ENCODE results near the gene DAPK1.
"Not testable (repeated sequence)": the region's sequence is repeated elsewhere in the genome, so short reads cannot be mapped to it uniquely, and the experiment has no call there.

The DAPK1 gene

DNA sequence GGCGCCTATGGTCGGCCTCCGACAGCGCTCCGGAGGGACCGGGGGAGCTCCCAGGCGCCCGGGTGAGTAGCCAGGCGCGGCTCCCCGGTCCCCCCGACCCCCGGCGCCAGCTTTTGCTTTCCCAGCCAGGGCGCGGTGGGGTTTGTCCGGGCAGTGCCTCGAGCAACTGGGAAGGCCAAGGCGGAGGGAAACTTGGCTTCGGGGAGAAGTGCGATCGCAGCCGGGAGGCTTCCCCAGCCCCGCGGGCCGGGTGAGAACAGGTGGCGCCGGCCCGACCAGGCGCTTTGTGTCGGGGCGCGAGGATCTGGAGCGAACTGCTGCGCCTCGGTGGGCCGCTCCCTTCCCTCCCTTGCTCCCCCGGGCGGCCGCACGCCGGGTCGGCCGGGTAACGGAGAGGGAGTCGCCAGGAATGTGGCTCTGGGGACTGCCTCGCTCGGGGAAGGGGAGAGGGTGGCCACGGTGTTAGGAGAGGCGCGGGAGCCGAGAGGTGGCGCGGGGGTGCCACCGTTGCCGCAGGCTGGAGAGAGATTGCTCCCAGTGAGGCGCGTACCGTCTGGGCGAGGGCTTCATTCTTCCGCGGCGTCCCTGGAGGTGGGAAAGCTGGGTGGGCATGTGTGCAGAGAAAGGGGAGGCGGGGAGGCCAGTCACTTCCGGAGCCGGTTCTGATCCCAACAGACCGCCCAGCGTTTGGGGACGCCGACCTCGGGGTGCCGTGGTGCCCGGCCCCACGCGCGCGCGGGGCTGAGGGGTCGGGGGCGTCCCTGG, 561 bp downstream of the DAPK1 start:
- DNase-seq (ENCODE audit: low spot score) (peak; percentile 26), FAIRE-seq (no peak)

DNA sequence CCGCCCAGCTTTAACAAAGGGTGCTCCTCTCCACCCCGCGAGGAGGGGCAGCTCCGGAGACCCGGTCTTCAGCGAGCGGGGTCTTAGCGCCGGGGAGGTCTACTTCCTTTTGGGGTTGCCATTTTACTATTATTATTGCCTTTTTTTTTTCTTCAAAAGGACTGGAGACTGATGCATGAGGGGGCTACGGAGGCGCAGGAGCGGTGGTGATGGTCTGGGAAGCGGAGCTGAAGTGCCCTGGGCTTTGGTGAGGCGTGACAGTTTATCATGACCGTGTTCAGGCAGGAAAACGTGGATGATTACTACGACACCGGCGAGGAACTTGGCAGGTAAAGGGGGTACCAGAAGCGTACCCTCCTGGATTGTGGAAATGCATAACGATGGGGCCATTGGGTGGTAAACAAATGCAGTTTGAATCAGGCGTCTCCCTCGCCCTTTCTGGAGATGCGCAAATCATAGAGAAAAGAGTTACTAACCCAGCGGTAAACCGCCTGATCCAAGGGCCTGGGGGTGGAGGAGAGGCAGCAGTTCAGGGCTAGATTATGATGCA, 1.2 kb downstream of the DAPK1 start:
- DNase-seq (ENCODE audit: low spot score): no peak
- no peak for FAIRE-seq

DNA sequence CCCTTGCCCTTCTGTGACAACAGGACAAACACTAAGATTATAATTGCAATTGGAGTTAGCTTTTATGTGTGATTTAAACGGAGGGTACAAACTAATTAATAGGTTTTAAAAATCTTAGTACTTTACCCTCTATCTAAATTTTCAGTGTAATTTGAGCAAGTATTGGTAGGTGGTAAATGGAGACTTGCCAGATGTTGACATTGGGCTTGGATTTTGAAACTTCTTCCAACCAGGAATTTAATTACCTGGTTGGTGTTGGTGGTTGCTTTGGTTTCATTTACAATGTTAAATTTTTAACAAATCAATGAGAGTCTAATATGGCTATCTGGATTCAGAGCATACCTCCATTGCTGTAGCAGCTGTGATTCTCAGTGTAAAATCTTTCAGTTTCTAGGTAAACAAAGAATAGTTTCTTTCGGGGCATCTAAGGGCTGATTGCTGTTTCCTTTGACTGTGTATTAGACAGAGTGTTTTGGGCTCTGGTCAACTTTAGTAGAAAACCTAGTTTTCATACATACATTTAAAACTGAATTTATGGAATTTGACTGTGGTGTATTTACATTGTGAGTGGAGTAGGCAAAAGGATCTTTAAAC, 1.9 kb downstream of the DAPK1 start:
- no peak for DNase-seq (ENCODE audit: low spot score)
- no peak for FAIRE-seq

DNA sequence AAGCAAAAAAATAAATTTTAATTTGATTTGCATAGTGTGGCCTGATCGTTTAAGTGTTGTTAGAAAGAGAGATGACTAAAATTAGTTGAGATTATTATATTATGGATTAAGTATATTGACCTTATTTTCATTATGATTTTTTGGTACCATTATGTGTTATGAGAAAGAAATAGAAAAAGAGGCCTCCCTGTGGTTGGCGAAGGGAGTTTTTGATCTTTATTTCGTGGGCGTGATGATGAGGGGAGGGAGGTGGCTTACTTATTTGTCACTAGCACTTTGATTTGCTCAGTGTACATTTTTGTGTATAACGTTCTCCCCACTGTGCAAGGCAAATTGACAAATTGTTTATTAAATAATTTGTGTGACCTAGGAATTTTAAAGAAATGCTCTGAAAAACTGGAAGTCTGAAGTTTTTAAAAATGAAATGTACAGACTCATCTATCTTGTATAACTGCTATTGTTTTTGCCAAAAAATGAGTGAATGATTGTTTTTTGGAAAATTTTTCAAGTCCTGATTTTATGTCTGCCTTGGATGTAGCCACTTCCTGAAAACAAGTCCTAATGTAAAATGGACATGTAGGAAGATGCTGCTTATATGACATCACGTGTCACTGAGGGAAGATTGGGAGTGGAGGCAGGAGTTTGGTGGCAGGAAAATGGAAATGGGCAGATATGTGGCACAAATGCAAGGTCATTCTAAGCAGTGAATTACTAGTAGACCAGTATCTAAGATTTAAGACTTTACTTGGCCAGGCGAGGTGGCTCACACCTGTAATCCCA, 3.0 kb downstream of the DAPK1 start:
- peak; percentile 29 for FAIRE-seq
- no peak for DNase-seq (ENCODE audit: low spot score)

DNA sequence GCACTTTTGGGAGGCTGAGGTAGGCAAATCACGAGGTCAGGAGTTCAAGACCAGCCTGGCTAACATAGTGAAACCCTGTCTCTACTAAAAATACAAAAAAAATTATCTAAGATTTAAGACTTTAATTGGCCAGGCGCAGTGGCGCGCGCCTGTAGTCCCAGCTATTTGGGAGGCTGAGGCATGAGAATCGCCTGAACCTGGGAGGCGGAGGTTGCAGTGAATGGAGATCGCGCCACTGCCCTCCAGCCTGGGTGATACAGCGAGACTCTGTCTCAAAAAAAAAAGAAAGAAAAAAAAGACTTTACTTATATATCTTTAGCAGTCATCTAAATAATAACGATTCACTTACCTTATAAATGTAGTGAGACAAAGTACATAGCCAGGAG, 3.6 kb downstream of the DAPK1 start:
- not testable (repeated sequence) for FAIRE-seq; DNase-seq (ENCODE audit: low spot score)

DNA sequence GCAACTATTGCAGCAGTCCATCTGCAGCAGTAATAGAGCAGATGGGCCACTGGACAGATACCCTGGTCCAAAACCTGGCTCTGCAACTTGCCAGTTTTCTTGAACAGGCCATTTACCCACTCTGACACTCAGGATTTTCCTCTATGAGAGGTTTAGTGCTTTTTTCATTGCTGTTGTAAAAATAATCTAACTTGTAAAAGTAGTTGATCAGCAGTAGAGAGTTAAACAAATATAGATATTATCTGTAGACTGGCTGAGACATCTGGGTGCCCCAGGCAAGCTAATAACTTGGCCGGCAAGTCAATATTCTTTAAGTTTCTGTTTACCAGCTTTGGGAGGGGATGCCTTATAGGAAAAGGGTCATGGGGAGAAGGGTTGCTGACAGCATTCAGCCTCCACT, 4.1 kb downstream of the DAPK1 start:
- no peak for DNase-seq (ENCODE audit: low spot score)
- FAIRE-seq: no peak

DNA sequence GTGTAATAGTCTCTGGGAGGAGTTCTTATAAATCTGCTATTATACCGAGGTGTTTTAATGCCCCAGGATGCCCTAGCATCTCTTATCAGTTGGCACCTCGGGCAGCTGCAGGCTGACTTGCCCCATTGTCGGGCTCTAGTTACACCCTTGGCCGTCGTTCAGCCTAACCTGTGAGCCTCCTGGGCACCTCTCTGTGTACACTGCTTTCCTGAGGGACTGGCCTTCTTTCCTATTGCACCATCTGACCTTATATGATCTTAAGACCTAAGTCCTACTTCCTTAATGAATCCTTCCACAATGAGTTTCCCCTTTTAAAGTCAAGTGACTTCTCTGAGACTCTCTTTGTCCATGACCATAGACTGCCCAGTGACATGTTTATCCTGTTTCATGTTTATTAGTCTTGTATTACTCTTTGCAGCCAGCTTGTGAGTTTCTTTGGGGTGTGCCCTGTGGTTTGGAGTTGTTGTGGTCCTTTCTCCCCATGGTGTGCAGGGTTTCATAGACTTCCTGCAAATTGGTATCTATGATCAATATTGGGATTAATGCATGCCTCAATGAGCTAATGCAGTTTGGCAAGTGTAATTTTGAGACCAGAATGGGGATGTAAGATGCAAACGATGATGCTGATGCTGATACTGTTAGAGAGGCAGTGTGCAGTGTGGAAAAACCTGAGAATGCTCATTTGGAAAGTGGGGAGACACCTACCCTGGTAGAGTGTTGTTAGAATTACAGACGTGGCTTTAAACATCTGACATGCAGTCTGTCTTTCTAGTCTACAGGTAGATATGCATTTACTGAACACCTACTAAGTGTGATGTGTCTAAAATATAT, 4.9 kb downstream of the DAPK1 start:
- FAIRE-seq (no peak), DNase-seq (ENCODE audit: low spot score) (no peak)

DNA sequence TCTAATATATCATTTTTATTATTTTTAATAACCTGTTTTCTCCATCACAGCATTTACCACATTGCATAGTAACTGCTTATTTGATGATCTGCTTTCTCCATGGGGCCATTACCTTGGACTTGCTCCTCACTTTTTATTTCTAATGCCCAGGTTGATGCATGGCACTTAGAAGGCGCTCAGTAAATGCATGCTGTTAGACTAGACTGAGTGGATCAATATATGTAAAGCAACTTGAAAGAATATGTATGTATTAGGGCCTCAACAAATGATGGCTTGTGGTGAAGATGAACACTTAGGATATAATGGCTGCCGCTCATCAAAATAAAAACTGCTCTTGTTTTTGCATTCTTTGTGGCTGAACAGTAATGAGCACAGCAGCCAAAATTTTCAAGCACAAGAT, 5.8 kb downstream of the DAPK1 start:
- DNase-seq (ENCODE audit: low spot score) (no peak), FAIRE-seq (no peak)

DNA sequence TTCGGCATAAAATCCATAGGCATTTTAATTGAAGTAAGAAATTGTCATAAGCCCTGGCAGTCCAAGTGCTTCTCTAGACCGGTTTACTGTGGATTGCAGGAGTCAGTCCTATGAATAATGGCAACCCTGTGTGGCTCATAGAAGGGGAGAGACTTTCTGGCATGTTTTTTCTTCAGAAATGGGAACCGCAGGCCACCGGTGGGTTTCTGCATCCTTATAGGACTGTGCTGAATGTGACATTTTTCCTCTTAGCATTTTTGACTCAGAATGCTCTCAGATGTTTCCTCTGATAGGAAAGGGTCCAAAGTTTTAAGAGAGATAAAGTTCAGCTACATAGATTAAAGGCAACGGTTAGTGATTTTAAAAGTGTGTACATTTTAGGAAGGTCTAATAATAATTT, 6.3 kb downstream of the DAPK1 start:
- no peak for DNase-seq (ENCODE audit: low spot score)
- FAIRE-seq: no peak

DNA sequence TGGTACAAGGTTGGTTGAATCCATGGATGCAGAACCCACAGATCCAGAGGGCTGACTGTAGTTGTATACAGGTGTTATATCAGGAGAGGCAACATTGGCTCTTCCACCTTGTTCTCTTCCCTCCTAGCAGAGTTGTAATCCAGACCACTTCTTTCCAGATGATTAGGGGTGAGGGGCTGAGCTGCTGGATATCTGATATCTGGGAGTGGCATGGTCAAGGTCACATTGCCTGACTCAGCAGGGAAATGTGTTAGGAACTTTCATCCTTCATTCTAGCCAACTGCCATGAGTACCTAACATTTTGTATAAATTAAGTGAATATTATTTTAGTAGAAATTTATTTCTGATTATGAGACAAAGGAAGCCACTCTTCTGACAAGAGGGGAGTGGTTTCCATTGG, 7.3 kb downstream of the DAPK1 start:
- no peak for FAIRE-seq
- DNase-seq (ENCODE audit: low spot score): no peak

DNA sequence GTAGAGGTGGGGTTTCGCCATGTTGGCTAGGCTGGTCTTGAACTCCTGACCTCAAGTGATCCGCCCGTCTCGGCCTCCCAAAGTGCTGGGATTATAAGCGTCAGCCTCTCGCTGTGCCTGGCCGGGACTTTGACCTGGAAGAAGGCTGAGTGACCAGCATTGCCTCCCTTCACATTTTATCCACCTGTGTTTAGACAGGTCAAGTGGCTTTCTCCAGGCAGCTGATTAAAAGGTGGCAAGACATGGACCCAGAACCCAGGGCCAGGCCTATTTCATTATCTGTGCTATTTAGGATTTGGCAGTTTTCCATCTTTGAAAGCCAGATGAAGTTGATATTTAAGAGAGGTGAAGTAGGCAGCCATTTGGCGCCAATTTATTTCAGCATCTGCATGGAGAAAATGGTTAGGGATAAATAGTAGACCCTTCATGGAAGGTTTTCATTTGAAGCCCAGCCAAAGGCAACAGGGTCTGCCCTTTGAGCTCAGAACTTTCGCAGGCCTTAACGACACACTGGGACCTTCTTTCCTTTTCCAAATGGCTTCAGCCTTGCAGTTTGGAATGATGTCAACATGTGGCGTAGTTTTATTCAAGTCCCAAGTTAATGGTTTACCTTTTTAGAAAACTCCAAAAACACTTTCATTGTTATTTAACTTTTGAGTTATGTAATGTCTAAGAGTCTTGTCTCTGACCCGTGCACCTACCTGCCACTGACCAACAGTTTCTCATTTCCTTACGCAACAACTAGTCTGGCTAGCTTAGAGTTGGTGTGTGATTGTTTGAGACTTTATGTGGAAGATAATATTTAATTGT, 8.4 kb downstream of the DAPK1 start:
- FAIRE-seq (no peak), DNase-seq (ENCODE audit: low spot score) (no peak)

DNA sequence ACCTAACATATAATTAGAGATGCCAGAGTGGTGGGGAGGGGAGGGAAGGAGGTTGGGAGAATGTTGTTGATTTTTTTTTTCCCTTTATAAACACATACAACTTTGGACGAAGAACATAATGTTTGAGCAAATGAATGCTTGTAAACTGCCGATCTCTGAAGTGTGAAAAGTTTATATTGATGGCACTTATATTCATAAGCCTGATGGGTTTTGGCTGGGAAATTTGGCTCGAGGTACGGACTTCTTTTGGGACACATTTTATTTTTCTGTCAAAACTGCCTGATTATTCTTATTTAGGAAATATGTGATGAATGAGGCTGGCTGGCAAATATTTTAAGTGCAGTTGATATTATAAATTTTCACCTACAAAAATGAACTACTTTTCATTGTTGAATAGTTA, 9.9 kb downstream of the DAPK1 start:
- FAIRE-seq: no peak

DNA sequence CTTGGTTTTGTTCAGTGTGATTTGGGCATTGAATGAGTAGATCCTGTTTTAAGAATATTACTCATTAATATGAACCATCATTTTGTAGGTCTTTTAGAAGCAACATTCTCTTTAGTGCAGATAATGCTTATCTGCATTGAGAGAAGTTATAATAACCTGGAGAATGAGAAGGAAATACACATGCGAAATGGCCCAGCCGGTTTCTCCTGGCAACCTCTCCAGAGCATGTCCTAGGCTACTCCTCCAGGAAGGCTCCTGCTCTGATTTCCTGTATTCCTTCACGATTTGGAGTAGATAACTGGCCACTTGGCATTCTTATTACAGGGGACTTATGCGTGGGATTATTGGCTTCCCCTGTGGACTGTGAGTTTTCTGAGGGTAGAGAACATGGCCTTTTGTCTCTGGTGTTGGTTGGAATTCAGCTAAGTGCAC, 12.6 kb downstream of the DAPK1 start:
- DNase-seq (ENCODE audit: low spot score) (no peak), FAIRE-seq (no peak)

More for the DNA sequence above, 9.9 kb downstream of the DAPK1 start:
- no peak for DNase-seq (ENCODE audit: low spot score)

DNA sequence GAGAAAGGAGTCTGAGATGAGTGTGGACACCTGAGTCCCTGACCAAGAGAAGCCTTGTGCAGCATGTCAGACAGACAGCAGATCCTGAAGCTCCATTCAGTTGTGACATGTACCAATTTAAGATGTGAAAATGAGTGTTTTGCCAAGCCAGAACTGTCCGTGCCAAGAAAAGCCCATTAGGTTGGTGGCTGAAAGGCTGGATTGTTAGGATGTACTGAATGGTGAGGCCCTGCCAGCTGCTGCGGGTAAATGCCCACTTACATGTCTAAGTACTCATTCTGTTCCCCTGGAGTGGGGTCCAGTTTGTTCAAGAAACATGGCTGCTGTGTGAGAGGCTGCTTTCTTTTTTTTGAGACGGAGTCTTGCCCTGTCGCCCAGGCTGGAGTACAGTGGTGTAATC, 14.6 kb downstream of the DAPK1 start:
- no peak for DNase-seq (ENCODE audit: low spot score)
- FAIRE-seq: no peak

DNA sequence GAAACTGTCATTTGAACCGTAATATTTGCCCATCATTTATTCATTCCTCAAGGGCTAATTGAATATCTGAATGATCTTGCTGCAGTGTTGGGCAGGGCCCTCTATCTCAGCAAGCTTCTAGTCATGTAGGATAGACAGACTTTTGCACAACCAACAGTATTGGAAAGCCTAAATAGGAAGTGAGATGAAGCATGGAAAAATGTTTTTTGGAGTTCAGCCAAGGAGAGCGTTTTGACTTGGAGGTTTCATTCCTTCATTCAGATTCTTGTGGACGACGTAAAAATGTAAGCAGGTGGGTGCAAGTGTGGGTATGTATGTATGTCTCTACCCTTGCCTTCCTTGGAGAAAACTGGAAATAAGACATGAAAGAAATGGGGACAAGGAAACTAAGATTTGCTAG, 15.5 kb downstream of the DAPK1 start:
- FAIRE-seq (no peak), DNase-seq (ENCODE audit: low spot score) (no peak)

DNA sequence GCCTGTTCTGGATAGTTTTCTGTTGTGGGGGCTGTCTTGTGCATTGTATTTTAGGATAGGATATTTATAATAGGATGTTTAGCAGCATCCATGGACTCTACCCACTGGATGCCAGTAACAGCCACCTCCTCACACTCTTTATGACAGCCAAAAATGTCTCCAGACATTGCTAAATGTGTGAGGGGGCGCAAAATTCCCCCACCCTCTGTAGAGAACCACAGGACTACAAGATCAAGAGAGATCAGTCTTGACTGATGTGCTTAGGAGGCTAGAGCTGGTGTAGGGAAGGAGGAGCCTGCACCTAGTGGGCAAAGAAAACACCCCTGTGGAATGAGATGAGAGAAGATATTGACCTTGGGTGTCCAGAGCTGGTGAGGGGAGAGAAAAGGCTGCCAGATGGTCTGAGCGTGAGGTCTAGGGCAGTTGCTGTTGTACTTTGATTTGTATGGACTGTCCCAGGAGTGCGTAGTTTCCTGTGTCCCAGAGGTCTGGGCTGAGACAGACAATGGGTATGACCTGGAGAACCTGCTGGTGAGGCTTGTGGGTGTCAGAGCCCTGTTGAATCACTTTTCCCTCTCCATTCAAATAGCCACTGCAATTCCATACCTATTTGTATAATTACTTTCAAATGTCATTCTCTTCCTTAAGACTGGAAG, 16.3 kb downstream of the DAPK1 start:
- DNase-seq (ENCODE audit: low spot score) (no peak), FAIRE-seq (no peak)

DNA sequence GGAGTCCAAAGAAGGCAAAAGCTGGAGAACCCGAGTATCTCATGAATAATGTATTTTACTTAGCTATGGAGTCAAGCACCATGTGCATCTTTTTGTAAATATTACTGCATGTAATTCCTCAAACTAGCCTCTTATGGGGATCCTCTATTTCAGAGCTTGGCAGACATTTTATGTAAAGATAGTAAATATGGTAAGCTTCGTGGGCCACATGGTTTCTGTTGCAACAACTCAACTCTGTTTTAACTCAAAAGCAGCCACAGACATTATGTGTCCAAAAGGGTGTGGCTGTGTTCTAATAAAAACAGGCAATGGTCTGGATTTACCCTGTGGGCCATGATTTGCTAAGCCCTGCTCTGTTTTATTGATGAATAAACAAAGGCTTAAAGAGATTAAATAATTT, 17.3 kb downstream of the DAPK1 start:
- DNase-seq (ENCODE audit: low spot score) (no peak), FAIRE-seq (no peak)

DNA sequence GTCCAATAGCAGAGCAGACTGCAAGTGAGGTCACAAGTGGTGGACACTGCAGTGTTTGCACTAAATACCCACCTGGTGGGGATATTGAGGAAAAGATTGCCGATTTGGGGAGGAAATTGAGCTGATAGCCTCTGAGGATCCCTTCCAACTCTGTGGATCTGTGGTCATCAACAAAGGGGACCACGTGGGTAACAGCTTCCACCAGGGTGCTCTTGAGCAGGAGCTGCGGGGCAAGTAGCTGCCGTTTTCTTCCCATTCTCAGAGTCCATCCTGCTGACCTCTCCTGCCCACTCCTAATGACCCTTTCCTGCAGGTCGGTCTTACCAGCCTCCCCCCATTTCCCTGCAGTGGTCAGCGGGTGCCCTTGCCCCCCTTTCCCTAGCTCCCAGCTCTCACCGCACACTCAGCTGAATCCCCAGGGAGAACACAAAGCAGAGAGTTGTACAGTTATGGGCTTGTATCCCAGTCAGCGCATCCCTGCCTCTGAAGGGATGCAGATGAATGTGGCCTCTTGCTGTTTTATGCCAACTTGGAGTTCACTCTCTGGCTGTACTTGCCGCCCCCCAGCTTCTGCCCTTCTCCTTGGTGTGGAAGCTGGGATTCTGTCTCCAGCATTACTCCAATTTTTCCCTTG, 18.0 kb downstream of the DAPK1 start:
- no peak for DNase-seq (ENCODE audit: low spot score)
- no peak for FAIRE-seq

DNA sequence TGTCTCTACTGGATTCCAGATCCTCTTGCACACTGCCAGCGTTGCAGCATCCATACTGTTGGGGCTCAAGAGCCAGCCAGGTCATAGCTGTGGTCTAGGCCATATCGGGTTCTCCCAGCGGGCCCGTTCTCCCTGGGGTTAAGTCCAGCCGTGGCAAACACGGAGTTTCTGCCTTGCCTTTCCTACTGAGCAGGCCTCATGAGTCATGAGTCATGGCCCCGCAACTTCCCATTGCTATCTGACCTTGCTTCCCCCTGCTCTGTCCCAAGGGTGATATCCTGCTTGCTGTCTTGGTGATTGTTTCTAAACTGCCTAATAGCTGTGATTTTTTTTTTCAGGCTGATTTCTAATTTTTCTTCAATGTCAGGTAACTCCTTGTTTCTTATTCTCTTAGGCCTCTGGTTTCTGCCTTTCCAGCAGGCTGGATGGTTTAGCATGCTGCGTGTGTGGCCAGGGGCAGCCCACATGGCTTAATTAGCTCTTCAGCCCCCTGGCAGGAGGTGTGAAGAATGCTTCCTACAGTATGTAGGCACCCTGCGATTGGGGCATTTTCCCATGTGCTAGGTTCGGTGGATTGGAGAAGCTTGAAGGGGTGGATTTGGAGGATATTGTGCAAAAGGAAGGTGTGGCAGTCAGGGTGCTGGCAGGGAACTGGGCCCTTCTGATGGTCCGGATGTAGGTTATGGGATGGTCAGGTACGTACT, 18.7 kb downstream of the DAPK1 start:
- peak; percentile 88 for FAIRE-seq
- DNase-seq (ENCODE audit: low spot score): peak; percentile 81

Data from RCC 7860 (cell line).